COLO829 (cell line): ENCODE measurements around the gene KLF1.
"Not testable (repeated sequence)": the region's sequence is repeated elsewhere in the genome, so short reads cannot be mapped to it uniquely, and the experiment has no call there.

Experiments
- DNase-seq: peaks from one replicate; pipeline ENCODE4 v3.0.0; 2012; ENCODE audit warnings: low spot score

The KLF1 gene

GRCh38 chr19:12867120-12868099 is 19.6 kb downstream of the KLF1 start:
- DNase-seq: peak; percentile 74

- no peak for DNase-seq
Measured at GRCh38 chr19:12866416-12867119, 20.4 kb downstream of the KLF1 start.

GRCh38 chr19:12865746-12866415 is 21.1 kb downstream of the KLF1 start:
- DNase-seq: no peak

- no peak for DNase-seq
Measured at GRCh38 chr19:12864721-12865715, 22.0 kb downstream of the KLF1 start.

GRCh38 chr19:12864143-12864542 is 22.9 kb downstream of the KLF1 start:
- no peak for DNase-seq

- no peak for DNase-seq
Measured at GRCh38 chr19:12859546-12859945, 27.5 kb downstream of the KLF1 start.

GRCh38 chr19:12858041-12858928 is 28.7 kb downstream of the KLF1 start:
- no peak for DNase-seq

- no peak for DNase-seq
Measured at GRCh38 chr19:12856653-12857052, 30.3 kb downstream of the KLF1 start.

- peak; percentile 74 for DNase-seq
Measured at GRCh38 chr19:12847159-12848139, 39.6 kb downstream of the KLF1 start.

- not testable (repeated sequence) for DNase-seq
Measured at GRCh38 chr19:12846613-12847012, 40.4 kb downstream of the KLF1 start.

GRCh38 chr19:12843999-12844732 is 42.8 kb downstream of the KLF1 start:
- no peak for DNase-seq

GRCh38 chr19:12843328-12843727 is 43.7 kb downstream of the KLF1 start:
- DNase-seq: no peak

- DNase-seq: no peak
Measured at GRCh38 chr19:12842511-12842910, 44.5 kb downstream of the KLF1 start.

GRCh38 chr19:12841094-12841493 is 45.9 kb downstream of the KLF1 start:
- DNase-seq: no peak

GRCh38 chr19:12840091-12841079 is 46.6 kb downstream of the KLF1 start:
- peak; percentile 92 for DNase-seq

- DNase-seq: no peak
Measured at GRCh38 chr19:12838886-12839756, 47.9 kb downstream of the KLF1 start.
